Myocyte (in vitro differentiated cells): ENCODE measurements around the gene GGTLC3. TPM values are rescaled to one million over a fixed set of nuclear protein-coding genes. Genes with fewer than 3 reads are reported as not detected.
"Not testable (repeated sequence)": the region's sequence is repeated elsewhere in the genome, so short reads cannot be mapped to it uniquely, and the experiment has no call there.

Experiments used
- DNase-seq: peaks from one replicate; pipeline ENCODE4 v3.0.0-alpha.2; 2012; ENCODE audit warnings: low read depth
- polyA plus RNA-seq: library from polyadenylated mRNA; unstranded; fragments of >200 nt; gene quantifications from one replicate; pipeline ENCODE4 v1.2.1, GENCODE V29; 2012; ENCODE audit warnings: missing spikeins
- total RNA-seq: library from RNA; depleted of rRNA; stranded (reverse); fragments of >200 nt; gene quantifications from 2 replicates; pipeline ENCODE4 v1.2.3, GENCODE V29; 2014

Gene GGTLC3
- total RNA-seq: 0.52 TPM in 1 of 2 replicates, not detected in the other
- not detected for polyA plus RNA-seq

DNA sequence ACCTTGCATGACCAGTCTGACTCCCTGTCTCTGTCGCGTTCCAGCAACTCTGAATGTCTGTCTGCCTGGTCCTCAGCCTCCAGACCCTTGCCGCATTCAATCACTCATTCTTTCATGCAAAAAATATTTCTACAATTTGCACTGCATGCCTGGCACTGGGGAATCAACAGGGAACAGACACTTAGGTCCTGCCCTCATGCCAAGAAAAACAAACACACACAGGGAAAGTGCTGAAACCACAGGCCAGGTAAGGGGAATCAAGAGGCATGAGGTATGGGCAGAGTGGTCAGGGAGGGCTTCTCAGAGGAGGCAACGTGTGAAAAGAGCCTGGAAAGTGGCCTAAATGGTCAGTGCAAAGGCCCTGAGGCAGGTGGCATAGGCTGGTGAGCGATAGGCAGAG is at the start of gene GGTLC3:
Gene GGTLC3 (minus strand): TSS at position 101 of the 400 bp plus-strand sequence. CDS start 264 bp downstream, outside the sequence.
- not testable (repeated sequence) for DNase-seq

- DNase-seq: not testable (repeated sequence)
These were observed 42.4 kb upstream of the GGTLC3 start for GRCh38 chr22:18560099-18560974.

GRCh38 chr22:18558939-18559338 is 41.0 kb upstream of the GGTLC3 start:
- not testable (repeated sequence) for DNase-seq

DNA sequence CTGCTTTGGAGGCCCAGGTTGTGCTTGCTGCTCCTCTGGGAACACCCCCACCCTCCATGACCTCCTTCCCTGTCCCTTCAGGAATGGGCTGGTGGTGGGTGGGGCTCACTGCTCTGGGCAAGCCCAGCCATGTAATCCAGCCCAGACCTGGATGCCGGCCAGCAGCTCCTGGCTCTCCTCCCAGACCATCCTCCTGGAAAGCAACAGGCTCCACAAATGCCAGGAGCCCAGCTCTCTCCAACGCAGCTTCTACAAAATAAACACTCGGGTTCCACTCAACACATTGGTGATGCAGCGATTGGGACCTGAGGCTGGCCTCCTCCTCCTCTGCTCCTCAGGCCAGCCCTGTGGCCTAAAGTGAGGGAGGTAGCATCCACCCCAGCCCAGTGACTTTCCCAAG is 40.6 kb upstream of the GGTLC3 start:
- not testable (repeated sequence) for DNase-seq

DNA sequence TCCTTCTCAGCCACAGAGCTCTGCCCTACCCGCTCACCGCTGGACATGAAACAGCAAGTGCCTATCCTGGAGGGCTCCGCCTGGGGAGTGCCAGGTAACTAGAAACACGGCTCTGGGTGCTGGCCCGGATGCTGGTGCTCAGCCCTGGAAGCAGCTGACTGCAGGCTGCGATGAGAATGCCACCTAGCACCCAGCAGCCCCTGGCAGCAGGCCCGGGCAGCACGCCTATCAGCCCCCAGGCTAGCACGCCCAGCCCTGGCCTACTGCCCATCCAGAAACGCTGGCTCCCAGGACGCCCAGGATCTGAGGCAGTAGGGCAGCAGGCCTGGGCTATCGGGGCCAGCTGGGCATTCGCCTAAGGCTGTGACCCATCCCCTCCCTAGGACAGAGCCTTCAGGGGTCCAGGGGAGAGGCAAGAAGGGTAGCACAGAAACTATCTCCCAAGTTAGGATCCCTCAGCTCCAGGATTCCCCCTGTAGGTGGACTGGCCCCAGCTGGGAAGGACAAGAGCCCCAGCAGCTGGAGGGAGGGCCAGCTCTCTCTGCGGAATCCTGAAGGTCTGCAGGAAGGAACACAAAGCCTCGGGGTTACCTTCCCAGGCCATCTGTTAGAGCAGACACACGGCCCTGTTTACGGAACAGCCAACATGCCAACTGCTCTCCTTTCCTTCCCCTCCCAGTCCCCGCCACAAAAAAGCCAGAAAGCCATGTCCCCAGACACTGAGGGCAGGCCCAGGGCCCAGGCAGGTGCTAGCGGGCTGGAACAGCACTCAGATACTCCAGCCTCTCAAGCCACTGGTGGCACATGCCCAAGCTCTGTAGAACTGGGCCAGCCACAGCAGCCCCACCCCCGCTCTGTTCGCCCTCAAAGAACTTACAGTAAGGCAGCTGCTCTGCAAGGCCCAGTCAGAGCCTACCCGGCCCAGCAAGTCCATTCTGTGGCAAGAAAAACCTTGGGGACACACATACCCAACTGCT is 36.6 kb upstream of the GGTLC3 start:
- not testable (repeated sequence) for DNase-seq

- not testable (repeated sequence) for DNase-seq
These were observed 35.1 kb upstream of the GGTLC3 start for GRCh38 chr22:18552839-18553597.

GRCh38 chr22:18551046-18551445 is 33.1 kb upstream of the GGTLC3 start:
- DNase-seq: not testable (repeated sequence)

- DNase-seq: not testable (repeated sequence)
These were observed 31.7 kb upstream of the GGTLC3 start for GRCh38 chr22:18549458-18550179.

GRCh38 chr22:18544615-18545014 is 26.7 kb upstream of the GGTLC3 start:
- not testable (repeated sequence) for DNase-seq

- not testable (repeated sequence) for DNase-seq
These were observed 25.4 kb upstream of the GGTLC3 start for GRCh38 chr22:18543400-18543799.

- DNase-seq: not testable (repeated sequence)
These were observed 22.0 kb upstream of the GGTLC3 start for GRCh38 chr22:18539994-18540393.

- not testable (repeated sequence) for DNase-seq
These were observed 16.4 kb upstream of the GGTLC3 start for GRCh38 chr22:18534315-18534714.

DNA sequence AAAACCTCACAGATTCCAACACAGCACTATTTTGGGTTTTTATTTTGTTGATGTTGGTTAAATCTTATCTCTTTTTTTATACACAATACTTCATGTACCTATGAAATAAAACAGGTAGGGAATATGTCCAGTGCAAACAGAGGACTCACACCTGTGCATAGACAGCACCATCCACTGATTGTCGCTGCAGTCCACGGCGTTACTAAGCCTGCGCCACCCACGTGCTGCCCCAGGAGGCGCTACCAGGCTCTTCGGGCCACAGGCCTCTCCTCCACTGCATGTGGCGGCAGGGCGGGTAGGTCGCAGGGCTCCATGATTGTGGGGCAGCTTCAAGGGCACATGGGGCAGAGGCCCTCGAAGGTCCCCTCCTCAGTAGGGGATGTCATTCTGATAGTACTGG is 15.7 kb upstream of the GGTLC3 start:
- not testable (repeated sequence) for DNase-seq

- DNase-seq: not testable (repeated sequence)
These were observed 11.6 kb upstream of the GGTLC3 start for GRCh38 chr22:18529416-18530145.

GRCh38 chr22:18528597-18529415 is 10.8 kb upstream of the GGTLC3 start:
- DNase-seq: peak; percentile 65

GRCh38 chr22:18527752-18528596 is 10.0 kb upstream of the GGTLC3 start, which contains the start of gene TMEM191B:
TMEM191B (plus strand) TSS chr22:18527802; CDS start chr22:18527981, 179 bp downstream.
- DNase-seq: not testable (repeated sequence)

DNA sequence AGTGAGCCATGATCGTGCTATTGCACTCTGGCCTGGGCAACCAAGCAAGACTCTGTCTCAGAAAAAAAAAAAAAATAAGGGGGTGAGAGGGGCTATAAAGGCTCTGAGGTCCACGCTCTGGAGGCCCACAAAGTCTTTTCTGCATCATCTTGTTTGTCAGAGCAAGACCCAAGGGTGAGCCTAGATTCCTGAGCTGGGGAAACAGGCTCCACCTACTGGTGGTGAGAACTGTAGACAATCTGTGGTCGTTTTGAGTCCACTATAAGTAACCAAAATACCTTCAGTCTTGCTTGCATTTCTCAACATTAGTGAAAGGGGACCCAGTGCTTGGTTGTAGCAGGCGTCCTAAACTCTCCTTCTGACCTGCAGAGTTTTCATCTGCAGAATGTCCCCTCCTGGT is 5.4 kb upstream of the GGTLC3 start:
- DNase-seq: not testable (repeated sequence)
